CD4-positive, alpha-beta T cell treated with Interleukin-12 subunit alpha and Interleukin-12 subunit beta, for 1 hour (primary cell): Measurements from ENCODE around the gene GOLGA6L6.
"Not testable (repeated sequence)": the region's sequence is repeated elsewhere in the genome, so short reads cannot be mapped to it uniquely, and the experiment has no call there.

Experiments
- DNase-seq: peaks from one replicate; pipeline ENCODE4 v3.0.0-alpha.2; 2020

The GOLGA6L6 gene

GRCh38 chr15:20541700-20542099 lies at the start of gene GOLGA6L6:
GOLGA6L6 (minus strand) TSS chr15:20541800; CDS start chr15:20541709, 91 bp downstream.
- DNase-seq: not testable (repeated sequence)

- DNase-seq: not testable (repeated sequence)
These were observed 48.5 kb upstream of the GOLGA6L6 start for GRCh38 chr15:20590069-20590468.

- DNase-seq: not testable (repeated sequence)
These were observed 45.2 kb upstream of the GOLGA6L6 start for GRCh38 chr15:20586821-20587220.

GRCh38 chr15:20582726-20583115 lies 41.1 kb upstream of the GOLGA6L6 start:
- DNase-seq: not testable (repeated sequence)

GRCh38 chr15:20582109-20582725 lies 40.6 kb upstream of the GOLGA6L6 start:
- not testable (repeated sequence) for DNase-seq

- DNase-seq: not testable (repeated sequence)
These were observed 39.9 kb upstream of the GOLGA6L6 start for GRCh38 chr15:20581261-20582108.

GRCh38 chr15:20579662-20580061 lies 38.1 kb upstream of the GOLGA6L6 start:
- not testable (repeated sequence) for DNase-seq

- DNase-seq: not testable (repeated sequence)
These were observed 9.7 kb upstream of the GOLGA6L6 start for GRCh38 chr15:20551289-20551688.

- DNase-seq: not testable (repeated sequence)
These were observed 35.5 kb downstream of the GOLGA6L6 start for GRCh38 chr15:20505926-20506658.

GRCh38 chr15:20502839-20503238 lies 38.8 kb downstream of the GOLGA6L6 start:
- DNase-seq: not testable (repeated sequence)

- not testable (repeated sequence) for DNase-seq
These were observed 39.9 kb downstream of the GOLGA6L6 start for GRCh38 chr15:20501512-20502222.

GRCh38 chr15:20497781-20498180 lies 43.8 kb downstream of the GOLGA6L6 start:
- not testable (repeated sequence) for DNase-seq

- not testable (repeated sequence) for DNase-seq
These were observed 48.6 kb downstream of the GOLGA6L6 start for GRCh38 chr15:20493035-20493434.

GRCh38 chr15:20492598-20492997 lies 49.0 kb downstream of the GOLGA6L6 start:
- DNase-seq: not testable (repeated sequence)

- DNase-seq: not testable (repeated sequence)
These were observed 52.3 kb downstream of the GOLGA6L6 start for GRCh38 chr15:20489320-20489719.
